ENCODE results near the gene MGMT.

GRCh38 chr10:129692695-129693094 is 225.7 kb downstream of the MGMT start:
- no peak for TF ChIP-seq CTCF (IDR thresholded peaks at IDR 0.05)
- no peak for TF ChIP-seq SMC3 (IDR thresholded peaks at IDR 0.05; ENCODE audit: low read depth, low read length)

Measured in SK-N-SH (cell line).